ENCODE measurements around the gene TAF11.

- TF ChIP-seq RAD21 (IDR thresholded peaks at IDR 0.05): no peak
- TF ChIP-seq JUND (IDR thresholded peaks at IDR 0.05): no peak
- TF ChIP-seq, protein P1, sequence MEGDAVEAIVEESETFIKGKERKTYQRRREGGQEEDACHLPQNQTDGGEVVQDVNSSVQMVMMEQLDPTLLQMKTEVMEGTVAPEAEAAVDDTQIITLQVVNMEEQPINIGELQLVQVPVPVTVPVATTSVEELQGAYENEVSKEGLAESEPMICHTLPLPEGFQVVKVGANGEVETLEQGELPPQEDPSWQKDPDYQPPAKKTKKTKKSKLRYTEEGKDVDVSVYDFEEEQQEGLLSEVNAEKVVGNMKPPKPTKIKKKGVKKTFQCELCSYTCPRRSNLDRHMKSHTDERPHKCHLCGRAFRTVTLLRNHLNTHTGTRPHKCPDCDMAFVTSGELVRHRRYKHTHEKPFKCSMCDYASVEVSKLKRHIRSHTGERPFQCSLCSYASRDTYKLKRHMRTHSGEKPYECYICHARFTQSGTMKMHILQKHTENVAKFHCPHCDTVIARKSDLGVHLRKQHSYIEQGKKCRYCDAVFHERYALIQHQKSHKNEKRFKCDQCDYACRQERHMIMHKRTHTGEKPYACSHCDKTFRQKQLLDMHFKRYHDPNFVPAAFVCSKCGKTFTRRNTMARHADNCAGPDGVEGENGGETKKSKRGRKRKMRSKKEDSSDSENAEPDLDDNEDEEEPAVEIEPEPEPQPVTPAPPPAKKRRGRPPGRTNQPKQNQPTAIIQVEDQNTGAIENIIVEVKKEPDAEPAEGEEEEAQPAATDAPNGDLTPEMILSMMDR (IDR thresholded peaks at IDR 0.05; ENCODE audit: low read depth, low read length, missing input control): no peak
- TF ChIP-seq REST (IDR thresholded peaks at IDR 0.05): no peak
- TF ChIP-seq EGR1 (IDR thresholded peaks at IDR 0.05; ENCODE audit: low read depth in 2 of 2): no peak
- no peak for TF ChIP-seq TAF1 (conservative IDR thresholded peaks at IDR 0.05)
- TF ChIP-seq, protein P2, sequence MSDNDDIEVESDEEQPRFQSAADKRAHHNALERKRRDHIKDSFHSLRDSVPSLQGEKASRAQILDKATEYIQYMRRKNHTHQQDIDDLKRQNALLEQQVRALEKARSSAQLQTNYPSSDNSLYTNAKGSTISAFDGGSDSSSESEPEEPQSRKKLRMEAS (IDR thresholded peaks at IDR 0.05): no peak
- TF ChIP-seq YY1 (IDR thresholded peaks at IDR 0.05): no peak
- TF ChIP-seq ZBTB33 (IDR thresholded peaks at IDR 0.05): no peak
- TF ChIP-seq, protein P3, sequence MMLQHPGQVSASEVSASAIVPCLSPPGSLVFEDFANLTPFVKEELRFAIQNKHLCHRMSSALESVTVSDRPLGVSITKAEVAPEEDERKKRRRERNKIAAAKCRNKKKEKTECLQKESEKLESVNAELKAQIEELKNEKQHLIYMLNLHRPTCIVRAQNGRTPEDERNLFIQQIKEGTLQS (IDR thresholded peaks at IDR 0.05): no peak
- no peak for TF ChIP-seq SP1 (IDR thresholded peaks at IDR 0.05)
These were observed 20.4 kb upstream of the TAF11 start for GRCh38 chr6:34908194-34908593.

Measured in liver (tissue), 3 donors.